Smooth muscle cell (in vitro differentiated cells): ENCODE results near the gene ROBO1. TPM values are rescaled to one million over a fixed set of nuclear protein-coding genes. Genes with fewer than 3 reads are reported as not detected.

Source experiments
- DNase-seq: peaks from one replicate; lab custom pipeline; 2025; ENCODE audit not compliant: unreplicated experiment; lab: John Stamatoyannopoulos, UW
- H2AFZ ChIP-seq: fragments of 200-600 bp; sonication (generic); 2 replicates; pipeline ENCODE4 v1.6.0; 2016; ENCODE audit warnings: antibody characterized with exemption, low read depth, mild to moderate bottlenecking
- H3F3A ChIP-seq: fragments of 200-600 bp; sonication (generic); 2 replicates; pipeline ENCODE4 v1.6.0; 2017; ENCODE audit warnings: antibody characterized with exemption, low read depth
- H3K27ac ChIP-seq: fragments of 200-600 bp; sonication (generic); 2 replicates; pipeline ENCODE4 v1.5.1; 2016; ENCODE audit warnings: low read depth, mild to moderate bottlenecking
- H3K27me3 ChIP-seq: fragments of 200-600 bp; sonication (generic); 2 replicates; pipeline ENCODE4 v1.6.1; 2016; ENCODE audit warnings: low read depth, mild to moderate bottlenecking
- H3K36me3 ChIP-seq: fragments of 200-600 bp; sonication (generic); 2 replicates; pipeline ENCODE4 v1.5.1; 2016; ENCODE audit warnings: low read depth
- H3K4me1 ChIP-seq: fragments of 200-600 bp; sonication (generic); 2 replicates; pipeline ENCODE4 v1.5.1; 2016; ENCODE audit warnings: low read depth
- H3K4me2 ChIP-seq: fragments of 200-600 bp; sonication (generic); 2 replicates; pipeline ENCODE4 v1.6.0; 2016; ENCODE audit warnings: mild to moderate bottlenecking
- H3K4me3 ChIP-seq: fragments of 200-600 bp; sonication (generic); 2 replicates; pipeline ENCODE4 v1.5.1; 2016; ENCODE audit warnings: mild to moderate bottlenecking
- H3K79me2 ChIP-seq: fragments of 200-600 bp; sonication (generic); 2 replicates; pipeline ENCODE4 v1.6.0; 2016; ENCODE audit warnings: low read depth, mild to moderate bottlenecking
- H3K9ac ChIP-seq: fragments of 200-600 bp; sonication (generic); 2 replicates; pipeline ENCODE4 v1.6.0; 2016; ENCODE audit warnings: low read depth
- H3K9me3 ChIP-seq: fragments of 200-600 bp; sonication (generic); replicated peaks from 2 replicates; pipeline ENCODE4 v1.5.1; 2016; ENCODE audit warnings: low read depth
- H4K20me1 ChIP-seq: fragments of 200-600 bp; sonication (generic); 2 replicates; pipeline ENCODE4 v1.6.0; 2016; ENCODE audit warnings: low read depth
- CTCF ChIP-seq: fragments of 200-600 bp; sonication (generic); IDR thresholded peaks from 2 replicates; pipeline ENCODE4 v1.5.1; 2017; ENCODE audit warnings: borderline replicate concordance, mild to moderate bottlenecking, antibody characterized with exemption; ENCODE audit not compliant: insufficient read depth, poor library complexity, severe bottlenecking
- WGBS: methylation state at CpG from one replicate; pipeline ENCODE4 v1.1.7; 2016; ENCODE audit warnings: low lambda C conversion rate; 5-methylcytosine and 5-hydroxymethylcytosine counted together
- polyA plus RNA-seq: library from polyadenylated mRNA; unstranded; fragments of >200 nt; fragmentation: Nextera tagmentation; extraction: Ambion mirVana; gene quantifications from 2 replicates; pipeline ENCODE4 v1.2.1, GENCODE V29; 2016
- total RNA-seq: library from RNA; depleted of rRNA; stranded (reverse); fragments of >200 nt; gene quantifications from 2 replicates; pipeline ENCODE4 v1.2.3, GENCODE V29; 2014

ROBO1 gene
- total and polyA plus RNA-seq, 2 experiments from 2014 or later: 30.5 to 79.5 TPM

GRCh38 chr3:79729096-79729495 is 38.7 kb downstream of the ROBO1 start:
- no peak overlapping the region for H3K4me3 ChIP-seq
- H3F3A ChIP-seq: no peaks in the 10 kb centered on the region
- no peaks in the 10 kb centered on the region for H3K4me1 ChIP-seq
- no peak overlapping the region for H3K4me2 ChIP-seq
- H3K36me3 ChIP-seq: no peaks in the 10 kb centered on the region
- H3K79me2 ChIP-seq: no peaks in the 10 kb centered on the region
- H3K27me3 ChIP-seq: no peaks in the 10 kb centered on the region
- no peak overlapping the region for H3K9ac ChIP-seq
- TF ChIP-seq CTCF: no peak
- DNase-seq: no peak
- H4K20me1 ChIP-seq: no peaks in the 10 kb centered on the region
- H3K9me3 ChIP-seq: no peaks in the 10 kb centered on the region
- H3K27ac ChIP-seq: no peak overlapping the region
- no peak overlapping the region for H2AFZ ChIP-seq
- WGBS: 30% methylated on average over 2 of the region's 2 CpGs

GRCh38 chr3:79726786-79727185 is 41.0 kb downstream of the ROBO1 start:
- Histone ChIP-seq H2AFZ (no peak overlapping the region), H4K20me1 (no peaks in the 10 kb centered on the region), H3F3A (no peaks in the 10 kb centered on the region), H3K27ac (no peak overlapping the region), H3K27me3 (no peaks in the 10 kb centered on the region), H3K4me3 (no peak overlapping the region), H3K9me3 (no peaks in the 10 kb centered on the region), H3K36me3 (no peaks in the 10 kb centered on the region), H3K9ac (no peak overlapping the region), H3K79me2 (no peaks in the 10 kb centered on the region), H3K4me1 (no peaks in the 10 kb centered on the region), H3K4me2 (no peak overlapping the region)
- TF ChIP-seq CTCF: no peak
- no peak for DNase-seq
- WGBS: 87% methylated on average over 1 of the region's 1 CpG

GRCh38 chr3:79724206-79724605 is 43.6 kb downstream of the ROBO1 start:
- Histone ChIP-seq H3K79me2 (no peaks in the 10 kb centered on the region), H4K20me1 (no peaks in the 10 kb centered on the region), H2AFZ (no peak overlapping the region), H3K27ac (no peak overlapping the region), H3K36me3 (no peaks in the 10 kb centered on the region), H3K9me3 (no peaks in the 10 kb centered on the region), H3K4me2 (no peak overlapping the region), H3K4me3 (no peak overlapping the region), H3K27me3 (no peaks in the 10 kb centered on the region), H3K4me1 (no peaks in the 10 kb centered on the region), H3K9ac (no peak overlapping the region), H3F3A (no peaks in the 10 kb centered on the region)
- TF ChIP-seq CTCF: peak; percentile 12
- WGBS: 50% methylated on average over 9 of the region's 9 CpGs
- DNase-seq: no peak

GRCh38 chr3:79690072-79690471 is 77.7 kb downstream of the ROBO1 start:
- Histone ChIP-seq H3K9ac (no peak overlapping the region), H3K27ac (no peak overlapping the region), H3K36me3 (no peaks in the 10 kb centered on the region), H3K9me3 (no peaks in the 10 kb centered on the region), H3K27me3 (no peaks in the 10 kb centered on the region), H4K20me1 (no peaks in the 10 kb centered on the region), H3K4me2 (no peak overlapping the region), H3F3A (no peaks in the 10 kb centered on the region), H3K4me3 (no peak overlapping the region), H3K79me2 (no peaks in the 10 kb centered on the region), H3K4me1 (peaks cover 4% of the 10 kb centered on the region), H2AFZ (no peak overlapping the region)
- DNase-seq: no peak
- 48% methylated on average over 1 of the region's 1 CpG for WGBS
- TF ChIP-seq CTCF: no peak
